HG03025 (cell line): ENCODE data around the gene PARD6G.

ENCODE experiments used
- ATAC-seq: cut with Tn5 transposase; IDR thresholded peaks from one replicate; pipeline ENCODE4 v1.9.1; 2021; ENCODE audit warnings: mild to moderate bottlenecking, moderate library complexity; ENCODE audit not compliant: unreplicated experiment, low FRiP score

PARD6G gene

GRCh38 chr18:80192653-80193385 is 54.5 kb downstream of the PARD6G start:
- no peak for ATAC-seq

GRCh38 chr18:80191907-80192652 is 55.2 kb downstream of the PARD6G start:
- ATAC-seq: no peak

DNA sequence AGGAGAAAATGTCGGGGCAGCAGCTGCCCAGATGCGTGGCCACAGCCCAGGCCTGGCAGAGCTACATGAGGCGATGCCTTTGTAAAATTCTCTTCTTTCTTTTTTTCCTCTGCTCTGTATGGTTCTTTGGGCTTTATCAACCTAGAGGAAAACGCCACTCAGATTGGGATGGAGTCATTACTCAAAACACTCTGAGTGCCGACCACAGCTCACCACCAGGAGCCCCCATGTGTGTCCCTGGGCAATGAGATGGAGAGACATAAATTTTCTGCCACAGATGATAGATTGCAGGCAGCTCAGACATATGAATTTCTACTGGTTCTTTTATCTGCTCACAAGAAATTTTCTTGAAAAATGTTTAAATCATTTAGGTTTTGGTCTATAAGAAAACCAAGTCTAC is 56.0 kb downstream of the PARD6G start:
- ATAC-seq: no peak

- no peak for ATAC-seq
Measured at GRCh38 chr18:80190311-80190710, 57.0 kb downstream of the PARD6G start.

GRCh38 chr18:80189531-80189865 is 57.8 kb downstream of the PARD6G start:
- ATAC-seq: no peak

- ATAC-seq: no peak
Measured at GRCh38 chr18:80188643-80189530, 58.4 kb downstream of the PARD6G start.

DNA sequence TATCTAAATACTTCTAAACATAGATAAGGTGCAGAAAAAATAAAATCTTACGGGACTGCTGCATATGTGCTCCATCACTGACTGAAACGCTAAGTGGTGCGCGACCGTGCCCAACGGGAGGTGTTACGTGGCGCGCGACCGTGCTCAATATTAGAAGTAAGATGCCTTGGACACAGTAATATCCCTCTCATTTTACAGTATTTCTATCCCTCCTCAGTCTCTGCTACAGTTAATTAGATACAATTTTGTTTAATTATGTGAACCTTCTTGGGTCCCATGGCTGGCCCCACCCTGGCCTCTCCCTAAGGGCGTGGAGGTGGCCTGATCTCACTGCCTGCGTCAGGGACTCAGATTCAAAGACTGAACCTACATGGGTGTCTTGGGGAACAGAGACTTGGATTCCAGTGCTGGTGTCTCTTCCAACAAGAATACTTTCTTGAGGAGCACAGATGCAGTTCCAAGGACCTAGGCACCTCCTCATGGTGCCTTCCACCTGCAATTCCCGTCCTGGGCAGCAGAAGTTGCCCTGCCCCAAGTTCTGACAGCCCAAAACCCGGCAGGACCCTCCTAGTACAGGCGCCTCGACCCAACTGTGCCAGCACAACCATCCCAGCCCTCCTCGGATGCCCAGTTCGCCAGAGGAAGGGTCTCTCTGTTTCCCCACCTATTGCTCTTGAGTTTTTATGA is 59.2 kb downstream of the PARD6G start:
- ATAC-seq: no peak

GRCh38 chr18:80185545-80185944 is 61.8 kb downstream of the PARD6G start:
- no peak for ATAC-seq

GRCh38 chr18:80184243-80184772 is 63.0 kb downstream of the PARD6G start:
- no peak for ATAC-seq

DNA sequence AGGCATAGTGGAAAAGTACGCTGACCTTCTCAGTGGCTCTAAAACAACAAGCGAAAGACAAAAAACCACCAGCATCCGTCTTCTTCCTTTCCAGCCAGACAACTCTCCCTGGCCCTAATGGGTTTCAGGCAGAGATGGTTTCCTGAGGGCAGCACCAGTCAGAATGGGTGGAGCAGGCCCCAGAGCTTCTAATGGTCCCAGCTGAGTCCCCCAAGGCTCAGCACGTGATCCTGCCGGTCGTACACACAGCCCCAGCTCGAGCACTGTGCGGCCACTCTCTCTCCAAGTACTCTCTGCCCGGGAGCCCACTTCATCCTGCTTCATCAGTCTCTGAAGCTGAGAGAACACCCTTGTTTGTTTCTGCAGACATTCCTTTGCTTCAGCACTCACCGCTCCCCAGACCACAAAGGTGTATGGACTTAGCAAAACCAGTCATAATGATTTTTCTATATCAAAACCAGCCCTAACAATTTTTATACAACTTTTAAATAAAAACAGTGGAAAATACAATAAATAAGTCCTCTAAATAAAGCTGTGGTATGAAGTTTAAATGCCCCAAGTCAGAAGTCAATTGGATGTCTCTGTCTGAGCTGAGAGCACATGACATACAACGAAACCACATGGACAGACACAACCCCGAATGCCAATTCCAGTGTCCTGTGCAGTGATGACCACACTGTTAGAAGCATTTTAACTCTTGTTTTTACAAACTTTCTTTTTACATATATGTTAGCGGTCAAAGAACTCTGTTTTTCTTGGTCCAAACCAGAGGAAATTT is 63.9 kb downstream of the PARD6G start:
- no peak for ATAC-seq

GRCh38 chr18:80182855-80183254 is 64.5 kb downstream of the PARD6G start:
- no peak for ATAC-seq

GRCh38 chr18:80181642-80182461 is 65.5 kb downstream of the PARD6G start:
- ATAC-seq: no peak

- no peak for ATAC-seq
Measured at GRCh38 chr18:80180778-80181564, 66.3 kb downstream of the PARD6G start.

DNA sequence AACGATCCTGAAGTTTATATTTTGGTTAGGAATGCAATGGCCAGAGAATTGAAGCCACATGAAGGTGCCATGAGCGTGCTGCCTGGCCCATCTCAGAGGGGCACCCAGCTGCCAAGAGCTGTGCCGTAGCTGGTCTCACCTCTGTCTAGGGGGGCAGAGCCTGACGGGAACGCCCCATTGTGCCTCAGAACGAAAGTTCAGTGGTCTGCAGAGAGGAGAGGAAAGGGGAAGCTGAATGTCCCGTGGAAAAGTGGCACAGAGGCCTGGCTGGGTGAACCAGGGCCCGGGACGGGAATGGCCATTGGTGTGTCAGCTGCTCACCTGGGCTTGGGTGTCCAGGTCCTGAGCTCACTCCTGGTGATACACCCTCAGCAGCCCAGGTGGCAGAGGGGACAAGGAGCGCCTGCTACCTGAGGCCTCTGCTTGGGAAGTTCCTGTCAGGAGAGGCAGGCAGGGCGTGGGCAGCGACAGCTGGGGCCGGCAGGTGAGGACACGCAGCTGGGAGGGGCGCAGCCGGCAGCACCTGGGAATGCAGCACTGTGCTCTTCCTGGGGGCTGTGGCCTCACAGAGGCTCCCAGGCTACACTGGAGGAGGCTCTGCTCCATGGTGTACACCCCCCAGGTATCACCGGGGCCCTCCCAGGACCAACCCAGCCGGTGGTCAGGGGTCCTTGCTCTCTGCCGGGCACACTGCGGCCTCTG is 67.3 kb downstream of the PARD6G start:
- ATAC-seq: no peak

GRCh38 chr18:80178935-80179818 is 68.1 kb downstream of the PARD6G start:
- no peak for ATAC-seq

DNA sequence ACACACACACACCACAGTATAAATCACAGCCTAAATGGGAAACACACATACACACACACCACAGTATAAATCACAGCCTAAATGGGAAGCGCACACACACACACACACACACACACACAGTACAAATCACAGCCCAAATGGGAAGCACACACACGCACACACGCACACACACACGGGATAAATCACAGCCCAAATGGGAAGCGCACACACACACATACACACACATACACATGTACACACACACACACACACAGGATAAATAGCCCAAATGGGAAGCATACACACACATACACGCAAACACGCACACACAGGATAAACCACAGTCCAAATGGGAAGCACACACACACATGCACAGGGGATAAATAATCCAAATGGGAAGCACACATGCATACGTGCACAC is 70.2 kb downstream of the PARD6G start:
- ATAC-seq: no peak
